Mononuclear cell (primary cell): Measurements from ENCODE around the gene PPP3CB. TPM values are rescaled to one million over a fixed set of nuclear protein-coding genes. Genes with fewer than 3 reads are reported as not detected.

ENCODE experiments used
- H3K27me3 ChIP-seq: 2 replicates; pipeline ENCODE4 v1.6.0; 2011; ENCODE audit warnings: low read length, control low read depth; ENCODE audit not compliant: insufficient read depth
- H3K4me1 ChIP-seq: 2 replicates; pipeline ENCODE4 v1.5.1; 2011; ENCODE audit warnings: mild to moderate bottlenecking, low read length, control low read depth; ENCODE audit not compliant: insufficient read depth
- H3K4me3 ChIP-seq: 2 replicates; pipeline ENCODE4 v1.5.1; 2011; ENCODE audit warnings: mild to moderate bottlenecking, low read length, moderate library complexity
- H3K9me3 ChIP-seq: 2 replicates; pipeline ENCODE4 v1.5.1; 2011; ENCODE audit warnings: low read depth, mild to moderate bottlenecking, control low read depth, low read length
- total RNA-seq: library from RNA; depleted of rRNA; stranded (reverse); fragments of >200 nt; gene quantifications from one replicate; pipeline ENCODE4 v1.2.3, GENCODE V29; 2012

PPP3CB gene
- 13.9 TPM for total RNA-seq

DNA sequence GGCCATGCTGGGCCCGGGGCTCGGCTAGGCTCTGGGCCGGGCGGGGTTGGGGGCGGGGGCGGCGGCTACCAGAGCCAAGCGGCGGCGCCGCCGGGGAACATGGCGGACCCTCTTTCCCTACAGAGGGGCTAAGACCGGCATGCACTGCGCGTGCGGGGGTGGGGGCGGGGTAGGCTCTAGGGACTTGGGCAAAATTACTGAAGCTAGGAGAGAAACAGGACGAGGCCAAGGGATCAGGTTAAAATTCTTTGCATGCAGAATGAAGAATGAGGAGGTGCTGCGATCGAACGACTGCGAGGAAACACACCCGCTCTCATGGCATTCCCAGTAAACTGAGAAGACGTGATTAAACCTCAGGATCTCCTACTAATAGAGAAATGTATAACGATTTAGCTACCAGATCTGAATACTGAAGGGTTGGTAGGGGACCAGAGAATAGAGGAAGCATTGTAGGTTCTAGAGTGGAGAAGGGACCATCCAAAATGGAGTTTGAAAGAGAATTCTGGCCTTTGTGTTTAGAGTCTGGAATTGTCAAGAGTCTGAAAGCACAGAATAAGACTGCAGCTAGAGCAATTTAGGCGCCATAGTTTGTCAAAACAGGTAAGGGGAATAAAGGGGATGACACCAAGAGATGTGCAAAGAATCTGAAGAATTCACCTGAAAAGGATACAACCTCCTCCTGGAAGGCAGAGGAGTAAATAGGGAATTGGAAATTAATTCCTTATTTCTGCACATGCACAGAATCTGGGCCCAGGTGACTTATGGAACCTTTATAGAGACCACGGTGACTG lies at the start of gene PPP3CB:
TSS of gene PPP3CB (minus strand) at position 141 of the 791 bp plus-strand sequence. CDS start at position 6, 135 bp downstream.
- peak within 1 kb of the TSS; percentile 84 for H3K4me3 ChIP-seq
- no peaks in the 10 kb centered on the region for H3K9me3 ChIP-seq
- no peaks in the 10 kb centered on the region for H3K27me3 ChIP-seq
- peaks cover 41% of the 10 kb centered on the region for H3K4me1 ChIP-seq

DNA sequence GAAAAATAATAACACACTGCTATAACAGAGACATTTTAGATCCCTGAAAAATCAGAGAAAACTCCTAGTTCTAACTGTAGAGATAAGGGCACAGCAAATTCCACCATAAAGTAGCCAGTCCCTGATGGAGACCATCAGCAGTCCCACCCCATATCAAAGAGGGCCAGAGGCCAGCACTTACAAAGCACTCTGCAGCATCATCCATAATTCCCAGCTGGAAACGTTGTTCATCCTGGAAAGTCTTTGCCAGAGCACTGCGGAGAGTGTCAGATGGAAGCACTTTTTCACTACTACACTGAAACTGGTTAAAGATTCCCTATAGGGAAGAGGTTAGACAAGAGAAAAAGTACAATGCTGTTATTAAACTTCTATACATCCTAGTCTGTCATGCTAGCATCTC lies 49.5 kb upstream of the PPP3CB start:
- H3K4me3 ChIP-seq: no peak overlapping the region
- no peaks in the 10 kb centered on the region for H3K9me3 ChIP-seq
- no peaks in the 10 kb centered on the region for H3K4me1 ChIP-seq
- no peaks in the 10 kb centered on the region for H3K27me3 ChIP-seq

DNA sequence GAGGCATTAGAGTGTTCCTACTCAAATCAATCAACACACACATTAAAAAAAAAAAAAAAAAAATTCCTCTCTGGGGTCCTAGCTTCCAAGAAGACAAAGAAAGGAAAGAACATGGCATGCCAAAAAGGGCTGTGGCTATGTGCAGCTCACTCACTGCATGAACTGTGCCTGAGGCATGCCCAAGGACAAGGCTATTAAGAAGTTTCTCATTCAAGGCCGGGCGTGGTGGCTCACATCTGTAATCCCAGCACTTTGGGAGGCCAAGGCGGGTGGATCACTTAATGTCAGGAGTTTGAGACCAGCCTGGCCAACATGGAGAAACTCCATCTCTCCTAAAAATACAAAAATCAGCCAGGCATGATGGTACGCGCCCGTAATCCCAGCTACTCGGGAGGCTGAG lies 41.9 kb upstream of the PPP3CB start:
- Histone ChIP-seq H3K9me3 (no peaks in the 10 kb centered on the region), H3K4me1 (no peaks in the 10 kb centered on the region), H3K4me3 (no peak overlapping the region), H3K27me3 (no peaks in the 10 kb centered on the region)

DNA sequence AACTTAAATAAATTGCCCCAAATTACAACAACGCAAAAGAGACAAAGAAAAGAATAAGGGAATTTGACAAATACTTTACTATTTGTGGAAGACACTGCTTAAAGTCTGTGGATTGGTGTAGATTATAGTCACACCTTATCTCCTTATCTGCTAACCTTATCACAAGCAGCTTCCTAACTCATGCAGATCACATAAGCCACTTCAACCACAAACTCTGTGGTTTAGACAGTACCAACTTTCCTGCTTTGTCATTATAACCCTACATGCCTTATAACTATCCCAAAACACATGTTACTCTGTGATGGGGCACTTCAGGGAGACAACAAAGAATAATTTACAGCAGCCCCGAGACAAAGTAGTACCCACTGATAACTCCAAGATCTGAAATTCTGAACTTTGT lies 41.5 kb upstream of the PPP3CB start:
- H3K4me3 ChIP-seq: no peak overlapping the region
- no peaks in the 10 kb centered on the region for H3K27me3 ChIP-seq
- no peaks in the 10 kb centered on the region for H3K4me1 ChIP-seq

DNA sequence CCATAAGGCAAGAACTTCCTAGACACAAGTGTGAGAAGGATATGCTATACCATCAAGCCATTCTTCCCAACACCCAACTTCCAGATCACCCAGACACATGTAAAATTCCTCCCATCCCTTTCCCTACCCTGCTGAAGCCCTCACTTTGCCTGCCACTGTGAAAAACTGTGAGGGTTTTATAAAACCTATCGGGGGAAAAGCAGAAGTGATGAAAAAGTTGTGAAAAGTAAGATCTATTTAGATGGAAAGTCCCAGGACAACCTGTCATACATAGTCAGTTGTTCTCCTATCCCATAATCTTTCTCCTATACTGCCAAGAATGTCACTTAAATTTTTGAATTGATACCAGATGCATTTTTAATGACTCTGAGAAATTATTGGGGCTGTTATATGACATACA lies 39.0 kb upstream of the PPP3CB start:
- no peak overlapping the region for H3K4me3 ChIP-seq
- H3K4me1 ChIP-seq: no peaks in the 10 kb centered on the region
- H3K9me3 ChIP-seq: no peaks in the 10 kb centered on the region
- H3K27me3 ChIP-seq: no peaks in the 10 kb centered on the region

More for the DNA sequence above, 41.5 kb upstream of the PPP3CB start:
- no peaks in the 10 kb centered on the region for H3K9me3 ChIP-seq

DNA sequence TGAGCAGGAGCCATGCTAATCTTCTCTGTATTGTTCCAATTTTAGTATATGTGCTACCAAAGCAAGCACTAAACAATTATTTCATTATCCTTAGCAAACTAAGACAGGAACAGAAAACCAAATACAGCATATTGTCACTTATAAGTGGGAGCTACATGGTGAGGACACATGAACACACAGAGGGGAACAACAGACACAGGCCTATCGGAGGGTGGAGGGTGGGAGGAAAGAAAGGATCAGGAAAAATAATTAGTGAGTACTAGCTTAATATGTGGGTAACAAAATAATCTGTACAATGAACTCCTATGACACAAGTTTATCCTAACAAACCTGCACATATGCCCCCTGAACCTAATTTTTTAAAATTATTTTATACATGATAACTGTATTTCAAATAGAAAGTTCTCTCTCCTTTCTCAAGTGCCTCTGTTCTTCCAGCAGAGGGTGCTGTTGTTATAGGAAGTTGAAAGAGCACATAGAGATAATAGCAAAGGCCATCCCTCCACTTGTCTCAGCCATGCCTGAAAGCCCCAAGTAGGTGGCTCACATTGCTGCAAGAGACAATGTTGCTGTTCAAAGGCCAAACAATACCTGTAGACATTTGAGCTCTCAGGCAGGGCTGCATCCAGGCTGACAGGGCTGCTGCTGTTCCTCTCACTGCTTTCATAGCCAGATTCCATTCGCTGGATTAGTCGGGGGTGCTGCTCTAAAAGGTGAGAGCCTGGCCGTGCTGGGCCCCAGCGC lies 33.4 kb upstream of the PPP3CB start:
- Histone ChIP-seq H3K4me3 (no peak overlapping the region), H3K9me3 (no peaks in the 10 kb centered on the region), H3K27me3 (no peaks in the 10 kb centered on the region), H3K4me1 (no peaks in the 10 kb centered on the region)

DNA sequence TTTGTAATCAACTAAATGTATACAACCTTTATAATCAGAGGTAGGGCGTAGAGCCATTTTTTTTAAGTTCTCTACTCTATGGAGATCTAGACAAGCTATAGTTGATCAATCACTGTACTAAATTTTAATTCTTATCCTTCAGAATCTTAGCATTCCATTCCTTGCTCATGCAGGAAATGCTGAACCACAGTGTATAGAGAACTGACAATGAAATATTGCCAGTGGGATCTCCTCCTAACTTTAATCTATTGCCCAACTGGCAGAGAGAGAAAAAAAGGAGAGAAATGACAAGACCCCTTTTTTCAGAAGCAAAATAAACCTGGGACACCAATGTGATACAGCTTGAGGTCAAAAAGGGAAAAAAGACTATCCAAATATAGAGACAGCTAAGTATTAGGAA lies 26.4 kb upstream of the PPP3CB start:
- H3K9me3 ChIP-seq: no peaks in the 10 kb centered on the region
- H3K4me3 ChIP-seq: no peak overlapping the region
- H3K27me3 ChIP-seq: no peaks in the 10 kb centered on the region
- no peaks in the 10 kb centered on the region for H3K4me1 ChIP-seq

DNA sequence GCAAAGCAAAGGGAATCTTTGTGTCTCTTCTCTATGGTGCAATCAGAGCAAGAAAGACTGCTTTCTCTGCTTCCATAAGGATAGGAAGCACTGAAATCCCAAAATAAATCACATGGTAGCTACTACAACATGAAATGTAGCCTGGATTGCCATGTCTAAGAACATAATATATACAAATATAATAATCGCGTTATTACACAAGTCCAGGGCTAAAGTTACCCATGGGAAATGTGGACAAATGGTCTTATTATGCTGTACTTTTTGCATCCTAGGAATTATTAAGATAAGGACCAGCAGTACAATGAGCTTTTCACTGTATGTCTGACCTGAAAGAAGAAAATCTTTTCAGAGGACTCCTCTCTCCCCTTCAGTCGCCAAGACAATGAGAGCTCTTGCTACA lies 23.5 kb upstream of the PPP3CB start:
- H3K27me3 ChIP-seq: no peaks in the 10 kb centered on the region
- no peaks in the 10 kb centered on the region for H3K9me3 ChIP-seq
- H3K4me3 ChIP-seq: no peak overlapping the region
- H3K4me1 ChIP-seq: no peaks in the 10 kb centered on the region

DNA sequence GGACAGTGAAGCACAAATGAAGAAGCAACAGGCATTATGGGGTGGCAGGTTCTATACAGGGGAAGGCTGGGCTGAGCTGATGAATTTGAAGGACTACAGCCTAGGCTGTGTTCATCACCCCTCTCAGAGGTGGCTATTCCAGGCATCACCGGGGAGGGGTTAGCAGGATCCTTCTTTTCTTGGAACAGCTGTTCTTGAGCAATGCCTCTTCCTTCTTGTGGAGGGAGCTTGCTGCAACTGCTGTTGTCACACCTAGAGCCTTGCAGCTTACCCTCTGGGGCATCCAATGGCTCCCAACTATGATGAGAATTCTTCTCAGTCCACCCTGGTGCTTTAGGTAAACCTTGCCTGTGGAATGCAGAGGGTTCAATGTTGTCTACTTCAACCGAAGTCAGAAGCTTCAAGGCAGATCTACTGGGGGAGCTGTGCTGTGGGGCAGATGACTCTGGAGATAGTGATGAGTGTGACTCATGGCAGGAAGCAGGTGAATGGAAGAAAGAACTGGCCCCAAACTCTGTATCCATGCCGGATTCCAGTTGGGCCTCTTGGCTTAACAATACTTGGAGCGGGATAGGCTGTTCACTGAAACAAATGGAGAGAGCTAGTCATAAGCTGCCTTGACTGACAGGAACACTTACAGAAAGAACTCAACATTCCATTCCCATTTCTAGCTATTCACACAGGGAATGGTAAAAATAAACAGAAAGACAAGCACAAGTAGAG lies 21.5 kb upstream of the PPP3CB start:
- H3K27me3 ChIP-seq: no peaks in the 10 kb centered on the region
- no peaks in the 10 kb centered on the region for H3K9me3 ChIP-seq
- no peaks in the 10 kb centered on the region for H3K4me1 ChIP-seq
- no peak overlapping the region for H3K4me3 ChIP-seq

DNA sequence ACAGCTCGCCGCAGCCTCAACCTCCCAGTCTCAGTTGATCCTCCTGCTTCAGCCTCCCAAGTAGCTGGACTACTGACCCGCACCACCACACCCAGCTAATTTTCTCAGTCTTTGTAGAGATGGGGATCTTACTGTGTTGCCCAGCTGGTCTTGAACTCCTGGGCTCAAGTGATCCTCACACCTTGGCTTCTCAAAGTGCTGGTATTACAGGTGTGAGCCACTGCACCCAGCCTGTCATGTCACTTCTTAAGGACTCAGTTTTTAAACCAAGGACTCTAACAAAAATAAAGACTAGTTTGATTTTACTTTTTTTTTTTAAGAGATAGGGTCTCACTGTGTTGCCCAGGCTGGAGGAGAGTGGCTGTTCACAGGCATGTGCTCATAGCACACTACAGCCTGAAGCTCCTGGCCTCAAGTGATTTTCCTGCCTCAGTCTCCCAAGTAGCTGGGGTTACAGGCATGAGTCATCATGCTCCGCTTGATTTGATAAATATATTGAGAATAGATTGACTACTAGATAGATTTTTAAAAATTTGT lies 16.5 kb upstream of the PPP3CB start:
- no peak overlapping the region for H3K4me3 ChIP-seq
- no peaks in the 10 kb centered on the region for H3K4me1 ChIP-seq
- H3K9me3 ChIP-seq: no peaks in the 10 kb centered on the region
- H3K27me3 ChIP-seq: no peaks in the 10 kb centered on the region

DNA sequence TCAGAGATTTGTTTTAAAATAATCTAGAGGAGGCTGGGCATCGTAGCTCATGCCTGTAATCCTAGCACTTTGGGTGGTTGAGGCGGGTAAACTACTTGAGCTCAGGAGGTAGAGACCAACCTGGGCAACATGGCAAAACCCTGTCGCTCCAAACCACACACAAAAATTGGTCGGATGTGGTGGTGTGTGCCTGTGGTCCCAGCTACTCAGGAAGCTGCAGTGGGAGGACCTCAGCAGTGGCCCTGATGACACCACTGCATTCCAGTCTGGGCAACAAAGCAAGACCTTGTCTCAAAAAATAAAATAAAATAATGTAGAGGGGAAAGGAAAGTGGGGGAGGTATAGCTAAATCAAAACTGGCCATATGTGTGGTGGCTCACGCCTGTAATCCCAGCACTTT lies 13.9 kb upstream of the PPP3CB start:
- H3K9me3 ChIP-seq: no peaks in the 10 kb centered on the region
- H3K4me1 ChIP-seq: no peaks in the 10 kb centered on the region
- no peak overlapping the region for H3K4me3 ChIP-seq
- no peaks in the 10 kb centered on the region for H3K27me3 ChIP-seq

DNA sequence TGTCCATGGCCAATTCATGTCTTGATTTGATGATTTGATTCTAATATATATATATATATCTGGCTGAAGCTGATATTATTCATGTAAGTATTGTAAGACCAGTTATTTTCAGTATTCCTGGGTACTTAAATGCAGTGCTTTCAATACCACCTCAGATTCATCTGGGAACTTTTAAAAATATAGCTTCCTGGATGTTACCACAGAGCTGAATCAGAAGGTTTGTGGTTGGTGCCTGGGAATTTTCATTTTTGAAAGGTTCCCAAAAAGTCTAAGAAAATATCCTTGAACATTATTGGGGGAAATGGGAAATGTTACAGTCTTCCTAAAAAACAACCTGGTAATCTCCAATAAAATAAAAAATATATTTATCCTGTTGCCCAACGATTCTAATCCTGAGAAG lies 10.7 kb upstream of the PPP3CB start:
- Histone ChIP-seq H3K27me3 (no peaks in the 10 kb centered on the region), H3K4me1 (peaks cover 7% of the 10 kb centered on the region), H3K9me3 (no peaks in the 10 kb centered on the region), H3K4me3 (no peak overlapping the region)

DNA sequence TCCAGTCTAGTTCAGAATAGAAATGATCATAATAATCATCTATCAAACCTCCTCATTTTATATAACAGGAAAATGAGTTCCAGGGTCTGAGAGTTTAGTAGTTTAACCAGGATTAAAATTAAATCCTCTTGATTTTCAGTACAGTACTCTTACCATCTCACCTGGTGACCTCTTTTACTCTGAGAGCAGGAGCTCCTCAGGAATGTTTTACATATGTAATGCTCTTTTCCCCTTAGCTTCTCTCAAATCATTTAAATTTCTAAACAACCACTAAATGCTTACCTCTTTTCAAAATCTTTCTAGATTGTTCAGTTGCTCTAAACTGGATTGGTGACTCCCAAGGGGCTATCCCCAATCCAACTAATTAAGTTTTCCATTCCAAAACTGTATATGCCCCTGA lies 10.2 kb upstream of the PPP3CB start:
- peaks cover 11% of the 10 kb centered on the region for H3K4me1 ChIP-seq
- no peaks in the 10 kb centered on the region for H3K9me3 ChIP-seq
- no peaks in the 10 kb centered on the region for H3K27me3 ChIP-seq

DNA sequence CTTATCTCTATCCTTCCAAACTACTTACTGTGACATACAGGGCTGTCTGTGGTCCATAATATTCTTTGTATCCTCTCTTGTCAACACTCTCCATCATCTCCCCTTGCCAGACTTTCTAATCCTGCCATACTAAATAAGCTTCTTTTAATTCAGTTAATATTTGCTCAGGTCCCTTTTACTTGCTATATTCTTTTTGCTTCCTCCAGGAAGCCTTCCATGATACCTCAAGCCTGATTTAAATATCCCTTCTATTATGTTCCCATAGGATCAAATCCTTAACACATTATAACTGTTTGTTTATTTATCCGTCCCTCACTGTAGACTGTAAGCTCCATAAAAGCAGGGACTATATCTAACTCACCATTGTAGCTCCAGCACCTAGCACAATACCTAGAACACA lies 7.2 kb upstream of the PPP3CB start:
- Histone ChIP-seq H3K9me3 (no peaks in the 10 kb centered on the region), H3K27me3 (no peaks in the 10 kb centered on the region), H3K4me3 (no peak overlapping the region), H3K4me1 (peaks cover 19% of the 10 kb centered on the region)

More for the DNA sequence above, 10.2 kb upstream of the PPP3CB start:
- H3K4me3 ChIP-seq: no peak overlapping the region

DNA sequence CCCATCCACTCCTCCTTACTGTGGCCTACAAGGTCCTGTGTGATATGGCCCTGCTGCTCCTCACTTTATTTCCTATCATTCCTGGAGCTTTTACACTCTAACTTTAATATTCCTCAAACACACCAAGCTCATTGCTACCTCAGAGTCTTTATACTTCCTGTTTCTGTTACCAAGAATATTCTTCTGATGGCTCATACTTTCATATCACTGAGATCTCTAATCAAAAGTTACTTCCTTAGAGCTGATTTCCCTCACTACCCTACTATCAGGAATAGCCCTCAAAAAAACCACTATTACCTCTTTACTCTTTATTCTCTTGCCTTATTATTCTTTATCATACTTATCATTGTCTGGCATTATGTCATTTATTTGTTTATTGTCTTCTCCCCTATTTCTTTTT lies 5.8 kb upstream of the PPP3CB start:
- Histone ChIP-seq H3K27me3 (no peaks in the 10 kb centered on the region), H3K4me3 (no peak overlapping the region), H3K4me1 (peaks cover 25% of the 10 kb centered on the region), H3K9me3 (no peaks in the 10 kb centered on the region)
